Measurements from ENCODE around the gene SRSF5.
"Not testable (repeated sequence)": the region's sequence is repeated elsewhere in the genome, so short reads cannot be mapped to it uniquely, and the experiment has no call there.

Gene SRSF5

GRCh38 chr14:69766984-69767368 is at the start of gene SRSF5:
Gene SRSF5, plus strand, starts transcription at chr14:69767142. Its CDS starts 1,015 bp downstream, at chr14:69768157.
- peak; percentile 96 for DNase-seq

GRCh38 chr14:69718614-69719013 is 48.3 kb upstream of the SRSF5 start:
- not testable (repeated sequence) for DNase-seq

- no peak for DNase-seq
Observed at GRCh38 chr14:69719501-69719951, 47.4 kb upstream of the SRSF5 start.

- no peak for DNase-seq
Observed at GRCh38 chr14:69720912-69721311, 46.0 kb upstream of the SRSF5 start.

- peak; percentile 92 to 95 for DNase-seq
Observed at GRCh38 chr14:69726761-69727511, 40.0 kb upstream of the SRSF5 start.

- DNase-seq, result no peak
Observed at GRCh38 chr14:69727860-69728259, 39.1 kb upstream of the SRSF5 start.

GRCh38 chr14:69731919-69732598 is 34.9 kb upstream of the SRSF5 start:
- DNase-seq, result not testable (repeated sequence)

GRCh38 chr14:69736405-69736804 is 30.5 kb upstream of the SRSF5 start:
- DNase-seq, result not testable (repeated sequence)

- no peak for DNase-seq
Observed at GRCh38 chr14:69741055-69741454, 25.9 kb upstream of the SRSF5 start.

GRCh38 chr14:69749956-69750355 is 17.0 kb upstream of the SRSF5 start:
- no peak for DNase-seq

- DNase-seq, result no peak
Observed at GRCh38 chr14:69750495-69750894, 16.4 kb upstream of the SRSF5 start.

GRCh38 chr14:69752773-69753172 is 14.2 kb upstream of the SRSF5 start:
- DNase-seq, result no peak

GRCh38 chr14:69753860-69754259 is 13.1 kb upstream of the SRSF5 start:
- no peak for DNase-seq

- DNase-seq, result no peak
Observed at GRCh38 chr14:69754487-69754886, 12.5 kb upstream of the SRSF5 start.

GRCh38 chr14:69755296-69755695 is 11.6 kb upstream of the SRSF5 start:
- DNase-seq, result no peak

GRCh38 chr14:69755784-69756183 is 11.2 kb upstream of the SRSF5 start:
- DNase-seq, result no peak

GRCh38 chr14:69756298-69756697 is 10.6 kb upstream of the SRSF5 start:
- DNase-seq, result no peak

- DNase-seq, result no peak
Observed at GRCh38 chr14:69760810-69761209, 6.1 kb upstream of the SRSF5 start.

- DNase-seq, result peak; percentile 46 to 56
Observed at GRCh38 chr14:69763761-69764510, 3.0 kb upstream of the SRSF5 start.

- peak; percentile 94 to 95 for DNase-seq
Observed at GRCh38 chr14:69767369-69767999, 542 bp downstream of the SRSF5 start.

GRCh38 chr14:69768873-69769272 is 1.9 kb downstream of the SRSF5 start:
- DNase-seq, result no peak

GRCh38 chr14:69769623-69770022 is 2.7 kb downstream of the SRSF5 start:
- no peak for DNase-seq

- DNase-seq, result no peak
Observed at GRCh38 chr14:69770559-69770958, 3.6 kb downstream of the SRSF5 start.

All from activated T-cell treated with anti-CD3 and anti-CD28 coated beads, Interleukin-2, amount 50 U/mL, for 48 hours (primary cell).